SW480 (cell line): Measurements from ENCODE around the gene SLC34A1.

Source experiments
- DNase-seq: peaks from one replicate; pipeline ENCODE4 v3.0.0-alpha.2; 2016; ENCODE audit warnings: low spot score

SLC34A1 gene

DNA sequence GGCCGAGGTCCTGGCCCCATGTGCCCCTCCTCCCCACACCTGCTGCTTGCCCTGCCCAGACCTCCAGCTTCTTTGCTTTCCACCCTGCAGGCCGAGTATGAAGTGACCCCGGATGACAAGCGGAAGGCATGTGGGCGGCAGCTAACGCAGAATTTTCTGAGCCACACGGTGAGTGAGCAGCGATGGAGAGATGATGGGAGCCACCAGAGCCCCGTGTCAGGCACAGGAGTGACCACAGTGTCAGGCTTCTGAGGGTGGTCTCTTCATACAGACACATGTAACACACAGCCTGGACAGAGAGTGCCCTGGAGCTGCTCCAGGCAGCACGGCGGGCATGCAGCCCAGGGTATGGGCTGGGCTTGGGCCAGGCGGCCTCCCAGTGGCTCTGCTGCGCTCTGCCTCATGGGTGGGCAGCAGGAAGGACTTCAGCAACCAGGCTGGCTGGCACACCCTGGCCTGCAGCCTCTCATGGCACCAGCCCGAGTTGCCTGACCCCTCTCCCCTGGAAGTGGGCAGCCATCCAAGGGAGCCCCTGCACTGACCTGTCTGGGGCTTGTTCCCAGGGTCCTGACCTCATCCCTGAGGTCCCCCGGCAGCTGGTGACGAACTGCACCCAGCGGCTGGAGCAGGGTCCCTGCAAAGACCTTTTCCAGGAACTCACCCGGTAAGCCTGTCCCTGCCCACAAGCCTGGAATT lies 48.1 kb downstream of the SLC34A1 start:
- DNase-seq: peak; percentile 81

DNA sequence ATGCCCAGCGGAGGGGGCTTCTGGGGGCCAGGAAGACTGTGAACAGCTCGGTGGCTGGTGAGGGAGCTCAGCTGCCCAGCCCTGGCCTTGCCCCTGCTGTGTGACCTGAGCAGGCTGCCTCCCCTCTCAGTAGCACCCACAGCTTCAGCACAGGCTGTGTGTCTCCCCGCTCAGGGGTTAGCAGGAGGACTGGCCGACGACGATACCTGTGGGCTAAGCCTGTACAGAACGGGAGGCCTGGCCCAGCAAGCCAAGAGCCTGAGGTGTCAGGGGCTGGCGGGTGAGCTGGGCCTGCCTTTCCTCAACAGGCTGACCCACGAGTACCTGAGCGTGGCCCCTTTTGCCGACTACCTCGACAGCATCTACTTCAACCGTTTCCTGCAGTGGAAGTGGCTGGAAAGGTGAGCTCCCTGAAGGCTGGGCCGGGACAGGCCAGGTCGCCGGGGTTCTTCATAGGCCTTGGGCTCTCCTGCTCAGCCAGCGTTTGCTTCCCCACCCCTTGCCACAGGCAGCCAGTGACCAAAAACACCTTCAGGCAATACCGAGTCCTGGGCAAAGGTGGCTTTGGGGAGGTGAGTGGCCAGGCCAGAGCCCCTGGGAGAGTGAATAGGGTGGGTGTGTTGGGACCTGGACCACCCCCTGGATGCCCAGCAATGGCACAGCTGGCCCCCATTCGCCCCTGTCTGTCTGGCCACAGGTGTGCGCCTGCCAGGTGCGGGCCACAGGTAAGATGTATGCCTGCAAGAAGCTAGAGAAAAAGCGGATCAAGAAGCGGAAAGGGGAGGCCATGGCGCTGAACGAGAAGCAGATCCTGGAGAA lies 48.8 kb downstream of the SLC34A1 start:
- DNase-seq: no peak

DNA sequence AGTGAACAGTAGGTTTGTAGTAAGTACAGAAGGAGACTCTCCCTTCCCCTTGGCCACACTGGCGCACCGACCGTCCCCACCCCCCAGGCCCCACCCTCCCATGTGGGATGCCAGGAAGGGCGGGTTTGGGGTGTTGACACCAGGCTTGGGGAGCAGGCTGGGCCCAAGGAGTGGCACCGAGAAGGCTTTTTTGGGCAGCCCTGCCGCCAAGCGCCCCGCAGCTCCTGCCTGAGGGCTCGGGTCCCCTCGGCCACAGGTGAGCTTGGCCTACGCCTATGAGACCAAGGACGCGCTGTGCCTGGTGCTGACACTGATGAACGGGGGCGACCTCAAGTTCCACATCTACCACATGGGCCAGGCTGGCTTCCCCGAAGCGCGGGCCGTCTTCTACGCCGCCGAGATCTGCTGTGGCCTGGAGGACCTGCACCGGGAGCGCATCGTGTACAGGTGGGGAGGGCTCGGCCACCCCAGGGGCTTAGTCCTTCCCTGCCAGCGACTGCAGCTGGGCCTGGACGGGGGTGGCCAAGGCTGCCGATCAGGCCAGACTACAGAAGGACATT lies 49.5 kb downstream of the SLC34A1 start:
- no peak for DNase-seq

DNA sequence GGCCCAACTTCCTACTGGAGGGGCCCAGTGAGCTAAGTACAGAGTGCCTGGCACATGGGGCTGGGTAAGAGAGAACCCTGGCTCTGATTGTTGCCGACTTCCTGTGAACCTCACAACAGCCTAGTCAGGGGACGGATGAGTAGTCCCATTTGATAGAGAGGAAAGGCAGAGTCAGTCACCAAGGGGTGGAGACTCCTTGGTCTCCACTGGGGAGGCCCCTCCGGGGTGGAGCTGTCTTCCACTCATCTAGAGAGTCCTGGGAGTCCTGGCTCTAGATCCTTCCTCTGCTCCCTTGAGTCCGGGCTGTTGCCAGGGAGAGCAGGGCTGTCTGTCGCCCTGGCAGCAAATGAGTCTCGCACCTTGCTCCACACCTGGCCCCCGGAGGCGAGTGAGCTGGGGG lies 50.2 kb downstream of the SLC34A1 start:
- no peak for DNase-seq

DNA sequence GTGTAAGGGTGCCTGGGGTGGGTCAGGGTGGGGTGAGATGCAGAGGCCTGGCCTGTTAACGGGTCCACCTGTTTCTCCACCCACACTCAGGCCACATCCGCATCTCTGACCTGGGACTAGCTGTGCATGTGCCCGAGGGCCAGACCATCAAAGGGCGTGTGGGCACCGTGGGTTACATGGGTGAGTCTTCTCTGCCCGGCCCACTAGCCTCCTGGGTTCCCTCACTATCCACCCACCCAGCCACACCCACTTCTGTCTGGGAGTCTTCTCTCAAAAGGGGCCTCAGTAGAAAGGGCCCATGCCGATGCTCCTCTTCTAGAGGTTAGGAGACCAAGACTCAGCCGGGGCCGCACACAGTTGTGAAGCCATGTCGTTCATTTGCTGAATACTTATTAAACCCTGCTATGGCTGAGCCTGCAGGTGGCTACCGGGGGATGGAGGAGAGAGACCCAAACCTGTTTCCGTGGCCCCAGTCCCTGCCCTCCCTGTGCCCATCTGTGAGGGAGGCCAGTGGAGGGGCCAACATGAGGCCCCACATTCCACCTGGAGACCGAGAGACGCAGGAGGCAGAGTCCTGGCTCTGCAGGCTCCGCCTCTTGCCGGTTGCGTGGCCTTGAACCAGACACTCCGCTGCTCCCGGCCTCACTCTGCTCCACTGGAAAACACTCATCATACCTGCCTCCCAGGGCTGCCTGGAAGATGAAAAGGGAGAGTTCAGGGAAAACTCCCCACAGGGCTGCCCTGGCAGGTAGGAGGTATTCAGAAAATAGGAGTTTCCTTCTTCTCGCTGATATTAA lies 50.9 kb downstream of the SLC34A1 start:
- peak; percentile 89 for DNase-seq

DNA sequence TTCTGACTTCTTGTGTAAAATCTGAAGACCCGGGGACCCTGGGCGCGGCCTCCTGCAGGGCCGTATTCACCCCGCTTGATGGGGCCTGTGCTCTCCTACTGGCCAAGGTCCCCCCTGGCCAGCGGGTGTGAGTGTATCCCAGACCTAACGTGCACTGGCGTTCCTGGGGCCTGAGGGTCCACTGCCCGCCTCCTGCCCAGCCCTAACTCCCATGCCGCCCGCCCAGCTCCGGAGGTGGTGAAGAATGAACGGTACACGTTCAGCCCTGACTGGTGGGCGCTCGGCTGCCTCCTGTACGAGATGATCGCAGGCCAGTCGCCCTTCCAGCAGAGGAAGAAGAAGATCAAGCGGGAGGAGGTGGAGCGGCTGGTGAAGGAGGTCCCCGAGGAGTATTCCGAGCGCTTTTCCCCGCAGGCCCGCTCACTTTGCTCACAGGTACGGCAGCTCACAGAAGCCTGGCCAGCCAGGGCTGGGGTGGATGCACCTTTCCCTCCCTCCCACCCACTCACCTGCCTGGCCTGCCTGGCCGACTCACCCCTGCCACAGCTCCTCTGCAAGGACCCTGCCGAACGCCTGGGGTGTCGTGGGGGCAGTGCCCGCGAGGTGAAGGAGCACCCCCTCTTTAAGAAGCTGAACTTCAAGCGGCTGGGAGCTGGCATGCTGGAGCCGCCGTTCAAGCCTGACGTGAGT lies 51.8 kb downstream of the SLC34A1 start:
- no peak for DNase-seq

DNA sequence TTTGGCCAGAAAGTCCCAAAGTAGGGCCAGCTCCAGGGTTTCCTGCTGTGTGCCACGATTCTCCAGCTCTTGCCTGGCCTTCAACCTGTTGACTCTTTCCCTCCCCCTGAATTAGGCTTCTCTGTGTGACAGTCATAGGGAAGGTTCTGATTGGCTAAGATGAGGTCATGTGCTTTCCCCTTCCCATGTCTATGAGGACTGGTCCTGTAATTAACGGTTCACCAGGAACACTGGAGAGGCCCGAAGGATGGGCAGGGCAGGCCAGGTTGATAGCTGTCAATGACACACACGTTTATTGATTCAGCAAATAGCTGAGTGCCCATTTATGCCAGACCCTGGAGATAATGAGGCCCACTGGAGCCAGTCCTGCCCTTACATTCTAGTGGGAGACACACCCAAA lies 53.4 kb downstream of the SLC34A1 start:
- peak; percentile 84 for DNase-seq

DNA sequence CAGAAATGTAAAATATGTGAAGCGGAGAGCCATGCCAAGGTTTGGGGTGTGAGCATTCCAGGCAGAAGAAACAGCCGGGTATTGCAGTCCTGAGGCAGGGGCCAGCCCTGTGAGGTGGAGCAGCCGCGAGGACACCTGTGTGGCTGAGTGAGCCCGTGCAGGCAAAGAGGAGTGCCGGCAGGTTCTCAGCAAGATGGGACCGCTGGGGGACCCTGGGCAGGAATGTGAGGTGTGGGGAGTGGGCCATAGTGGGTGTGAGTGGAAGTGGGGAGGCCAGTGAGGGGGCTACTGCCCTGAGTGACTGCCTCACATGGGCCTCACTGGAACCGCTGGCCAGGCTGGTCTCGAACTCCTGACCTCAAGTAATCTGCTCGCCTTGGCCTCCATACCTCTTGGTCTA lies 54.2 kb downstream of the SLC34A1 start:
- DNase-seq: no peak

DNA sequence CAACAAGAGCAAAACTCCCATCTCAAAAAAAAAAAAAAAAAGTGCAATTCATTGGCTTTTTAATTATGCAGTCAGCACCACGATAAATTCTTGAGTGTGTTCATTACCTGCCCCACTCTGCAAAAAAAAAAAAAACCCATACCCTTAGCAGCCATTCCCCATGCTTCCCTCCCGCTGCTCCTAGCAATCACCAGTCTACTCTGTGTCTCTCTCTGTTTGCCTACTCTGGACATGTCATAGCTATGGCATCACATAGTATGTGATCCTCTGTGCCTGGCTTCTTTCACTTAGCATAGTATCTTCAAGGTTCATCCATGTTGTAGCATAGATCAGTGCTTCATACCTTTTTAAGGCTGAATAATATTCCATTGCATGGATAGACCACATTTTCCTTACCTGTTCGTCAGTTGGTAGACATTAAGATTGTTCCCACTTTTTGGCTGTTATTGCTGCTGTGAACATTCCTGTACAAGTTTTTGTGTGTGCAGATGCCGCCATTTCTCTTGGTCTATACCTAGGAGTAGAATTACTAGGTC lies 55.4 kb downstream of the SLC34A1 start:
- no peak for DNase-seq

DNA sequence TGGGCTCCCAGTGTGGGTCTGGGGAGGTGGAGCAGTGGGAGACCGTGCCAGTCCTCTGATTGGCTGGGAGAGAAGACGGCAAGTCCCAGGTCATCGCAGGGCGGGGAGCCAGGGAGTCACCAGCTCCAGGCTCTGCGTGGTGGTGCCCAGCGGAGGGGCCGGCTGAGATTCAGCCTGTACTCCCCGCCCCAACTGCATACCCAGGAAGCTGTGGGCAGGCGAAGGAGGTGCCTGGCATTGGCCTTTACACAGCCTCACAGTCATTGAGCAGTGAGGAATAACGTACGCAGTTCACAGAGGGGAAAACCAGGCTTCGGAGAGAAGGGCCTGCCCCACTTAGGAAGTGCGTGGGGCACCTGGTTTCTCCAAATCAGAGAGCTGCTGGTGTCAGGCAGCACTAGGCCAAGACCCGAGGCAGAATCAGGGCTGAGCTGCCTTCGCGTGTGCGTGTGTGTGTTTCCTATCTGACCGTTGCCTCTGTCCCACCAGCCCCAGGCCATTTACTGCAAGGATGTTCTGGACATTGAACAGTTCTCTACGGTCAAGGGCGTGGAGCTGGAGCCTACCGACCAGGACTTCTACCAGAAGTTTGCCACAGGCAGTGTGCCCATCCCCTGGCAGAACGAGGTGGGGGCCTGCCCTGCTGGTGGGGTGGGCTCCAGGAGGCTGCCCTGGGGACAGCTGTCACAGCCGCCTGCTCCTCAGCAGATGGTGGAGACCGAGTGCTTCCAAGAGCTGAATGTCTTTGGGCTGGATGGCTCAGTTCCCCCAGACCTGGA lies 56.2 kb downstream of the SLC34A1 start:
- DNase-seq: peak; percentile 16

DNA sequence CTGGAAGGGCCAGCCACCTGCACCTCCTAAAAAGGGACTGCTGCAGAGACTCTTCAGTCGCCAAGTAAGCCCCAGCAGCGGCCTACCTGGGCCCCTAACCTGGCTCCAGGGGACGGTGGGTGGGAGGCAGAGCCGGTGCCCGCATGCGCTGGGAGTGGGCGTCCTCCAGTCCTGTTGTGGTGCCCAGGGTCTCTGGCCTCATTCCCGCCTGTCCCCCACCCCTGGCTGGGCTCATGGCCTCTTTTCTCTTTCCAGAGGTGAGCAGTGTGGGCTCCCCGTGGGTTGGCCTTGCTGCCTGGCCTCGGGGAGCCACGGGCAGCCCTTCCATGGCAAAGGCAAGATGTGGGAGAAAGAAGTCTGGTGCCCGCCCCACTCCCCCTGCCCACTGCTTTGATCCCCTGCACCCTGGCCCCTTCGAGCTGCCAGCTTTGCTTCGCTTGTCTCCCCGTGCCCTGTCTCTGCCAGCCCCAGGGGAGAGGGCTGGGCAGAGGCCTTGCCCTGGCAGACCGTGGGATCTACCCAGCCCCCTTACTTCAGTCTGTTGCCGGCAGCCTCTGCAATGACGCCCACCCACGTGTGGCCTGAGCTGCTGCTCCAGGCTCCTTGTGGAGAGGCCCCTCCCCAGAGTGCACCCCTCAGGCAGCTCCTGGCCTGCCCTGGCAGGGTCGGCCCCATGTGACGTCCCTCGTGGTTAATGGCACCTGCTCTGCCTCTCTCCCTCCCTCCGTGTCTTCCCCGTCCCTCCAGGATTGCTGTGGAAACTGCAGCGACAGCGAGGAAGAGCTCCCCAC lies 57.0 kb downstream of the SLC34A1 start:
- DNase-seq: no peak

DNA sequence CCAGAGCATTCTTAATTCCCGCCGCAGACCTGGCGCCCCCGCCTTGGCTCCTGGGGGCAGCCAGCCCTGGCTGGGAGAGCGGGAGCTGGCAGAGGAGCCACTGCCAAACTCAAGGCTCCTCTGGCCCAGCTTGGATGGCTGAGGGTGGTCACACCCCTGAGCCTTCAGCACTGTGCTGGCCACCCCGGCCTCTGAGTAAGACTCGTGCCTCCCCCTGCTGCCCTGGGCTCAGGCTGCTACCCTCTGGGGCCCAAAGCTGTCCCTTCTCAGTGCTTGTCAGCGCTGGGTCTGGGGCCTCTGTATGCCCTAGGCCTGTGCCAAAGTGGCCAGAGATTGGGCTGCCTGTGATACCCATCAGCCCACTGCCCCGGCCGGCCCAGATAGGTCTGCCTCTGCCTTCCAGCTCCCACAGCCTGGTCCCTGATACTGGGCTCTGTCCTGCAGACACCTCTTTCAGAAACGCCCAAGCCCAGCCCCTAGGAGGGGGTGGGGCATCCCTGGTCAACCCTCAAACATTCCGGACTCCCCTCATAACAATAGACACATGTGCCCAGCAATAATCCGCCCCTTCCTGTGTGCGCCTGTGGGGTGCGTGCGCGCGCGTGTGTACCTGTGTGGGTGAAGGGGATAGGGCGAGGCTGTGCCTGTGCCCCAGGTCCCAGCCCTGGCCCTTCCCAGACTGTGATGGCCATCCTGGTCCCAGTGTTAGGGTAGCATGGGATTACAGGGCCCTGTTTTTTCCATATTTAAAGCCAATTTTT lies 58.0 kb downstream of the SLC34A1 start:
- DNase-seq: peak; percentile 90

DNA sequence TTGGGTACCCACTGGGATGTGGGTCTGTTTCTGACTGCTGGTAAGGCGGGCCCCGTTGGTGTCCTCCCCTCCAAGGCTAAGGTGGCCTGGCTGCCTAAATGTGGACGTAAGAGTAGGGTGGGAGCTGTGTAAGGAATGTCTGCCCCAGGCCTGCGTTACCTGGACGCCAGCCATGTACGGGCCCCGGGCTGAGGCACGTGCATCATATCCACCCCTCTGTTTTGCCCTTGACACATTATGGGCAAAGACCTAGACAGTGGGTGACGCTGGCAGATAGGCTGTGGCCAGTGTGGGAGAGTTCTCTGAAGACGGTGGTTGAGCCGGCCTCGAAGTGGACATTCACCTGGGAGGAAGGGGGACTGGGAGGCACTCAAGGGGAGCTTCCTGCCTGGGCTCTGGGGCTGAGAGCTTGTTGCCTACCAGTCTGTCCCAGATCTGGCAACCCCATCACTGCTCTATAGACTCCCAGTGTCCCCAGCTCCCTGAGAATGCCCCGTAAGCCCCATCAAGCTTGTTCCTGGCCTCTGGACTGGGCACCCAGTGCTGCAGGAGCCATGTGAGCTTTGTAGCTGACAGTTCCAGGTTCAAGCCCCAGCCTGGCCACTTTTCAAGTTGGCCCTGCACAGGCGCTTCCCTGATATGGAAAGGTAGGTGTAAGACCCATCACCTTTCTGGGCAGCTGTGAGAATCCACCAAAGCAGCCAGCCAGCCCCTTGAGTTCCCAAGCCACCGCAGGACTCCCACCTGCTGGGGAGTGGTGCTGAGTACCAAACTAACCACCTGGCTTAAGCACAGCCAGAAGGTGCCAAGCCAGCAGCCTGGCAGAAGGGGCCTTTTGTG lies 59.1 kb downstream of the SLC34A1 start:
- DNase-seq: no peak

DNA sequence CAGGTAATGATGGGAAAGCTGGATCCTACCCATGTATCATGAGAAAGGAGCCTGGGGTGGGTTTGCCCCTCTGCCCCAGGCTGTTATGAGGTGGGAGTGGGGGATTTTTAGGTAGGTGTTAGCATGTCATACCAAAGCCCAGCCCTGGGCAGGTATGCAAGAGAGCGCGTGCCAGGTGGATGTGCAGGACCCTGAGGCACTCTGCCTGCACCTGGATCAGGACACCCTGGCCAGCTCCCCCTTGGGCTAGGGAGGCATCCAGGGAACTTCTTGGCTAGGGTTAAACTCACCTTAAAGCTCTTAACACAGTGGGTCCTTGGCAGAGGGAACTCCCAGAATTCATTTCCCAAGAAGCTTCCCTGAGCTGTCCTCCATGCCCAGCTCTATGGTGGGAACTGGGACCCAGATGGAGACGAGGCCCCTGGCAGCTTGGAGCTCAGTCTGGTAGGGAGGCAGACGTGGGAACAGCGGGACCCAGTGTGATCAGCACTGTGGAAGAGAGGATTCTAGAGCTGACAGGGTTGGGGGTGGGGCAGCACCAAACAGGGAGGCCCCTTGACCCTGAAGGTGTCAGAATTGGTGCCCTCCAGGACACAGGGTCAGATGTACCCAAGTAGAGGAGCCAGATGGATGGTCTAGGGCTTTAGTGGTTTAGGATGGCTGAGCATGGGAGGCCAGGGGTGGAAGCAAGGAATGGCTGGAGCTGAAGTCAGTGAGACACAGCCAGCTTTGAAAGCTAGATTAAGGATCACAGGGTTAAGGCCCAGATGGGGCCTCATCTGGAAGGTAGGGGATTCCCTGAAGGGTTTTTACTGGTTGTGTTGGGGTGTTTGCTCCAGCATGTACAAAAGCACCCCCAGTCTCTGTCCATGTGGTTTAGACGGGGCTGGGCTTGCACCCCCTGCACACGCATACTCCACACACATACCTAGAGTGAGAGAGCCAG lies 60.1 kb downstream of the SLC34A1 start:
- DNase-seq: no peak

DNA sequence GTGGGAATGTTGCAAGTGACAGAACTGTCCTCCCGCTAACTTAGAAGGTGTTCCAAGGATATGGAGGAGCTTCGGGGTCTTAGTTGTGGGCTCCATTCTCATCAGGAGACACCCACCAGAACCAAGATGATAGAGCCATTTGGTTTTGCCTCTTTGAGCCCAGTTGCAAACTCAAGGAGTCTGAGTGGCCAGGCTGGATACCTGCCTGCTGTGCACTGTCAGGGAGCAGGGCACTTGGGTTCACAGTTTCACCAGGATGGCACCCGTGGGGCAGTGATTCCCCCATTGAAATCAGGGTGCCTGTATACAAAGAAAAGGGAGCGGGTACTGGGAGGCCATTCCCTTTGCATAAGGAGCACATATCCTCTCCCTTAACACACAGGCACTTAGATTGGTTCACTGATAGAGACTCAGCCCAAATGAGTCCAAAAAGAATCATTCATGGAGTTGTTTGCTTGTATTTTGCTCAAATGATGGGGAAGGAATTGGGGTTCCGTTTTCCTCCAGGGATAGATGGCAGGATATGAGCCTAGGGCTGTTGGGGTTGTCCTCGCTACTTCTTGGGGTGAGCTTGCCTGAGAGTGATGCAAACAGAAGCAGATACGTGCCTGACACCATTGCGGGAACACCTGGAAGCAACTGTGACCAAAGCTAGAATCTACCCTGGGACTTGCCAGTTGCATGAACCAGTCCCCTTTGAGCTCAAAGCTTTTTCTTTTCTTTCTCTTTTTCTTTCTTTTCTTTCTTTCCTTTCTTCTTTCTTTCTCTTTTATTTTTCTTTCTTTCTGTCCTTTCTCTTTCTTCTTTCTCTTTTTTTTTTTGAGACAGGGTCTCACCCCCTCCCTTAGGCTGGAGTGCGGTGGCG lies 61.0 kb downstream of the SLC34A1 start:
- DNase-seq: no peak

DNA sequence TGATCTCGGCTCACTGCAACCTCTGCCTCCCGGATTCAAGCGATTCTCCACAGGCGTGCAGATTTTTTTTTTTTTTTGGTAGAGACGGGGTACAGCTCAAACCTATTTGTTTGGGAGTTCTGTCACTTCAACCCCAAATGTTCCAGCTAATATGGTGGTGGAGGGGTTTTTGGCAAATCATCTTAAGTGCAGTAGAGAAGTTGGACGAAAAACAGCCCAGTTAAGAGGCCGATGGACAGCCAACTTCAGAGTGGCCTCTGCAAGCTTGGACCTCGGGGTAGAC lies 61.6 kb downstream of the SLC34A1 start:
- DNase-seq: no peak
